ENCODE measurements around the gene TTLL3. TPM values are rescaled to one million over a fixed set of nuclear protein-coding genes. Genes with fewer than 3 reads are reported as not detected.
A peak's percentile ranks its signal among the peaks of the same experiment; 100 is the strongest.

Gene TTLL3
- total and polyA plus RNA-seq, 2 of the 4 experiments (the other 2 are of a cell fraction): 6.8 to 43.4 TPM

DNA sequence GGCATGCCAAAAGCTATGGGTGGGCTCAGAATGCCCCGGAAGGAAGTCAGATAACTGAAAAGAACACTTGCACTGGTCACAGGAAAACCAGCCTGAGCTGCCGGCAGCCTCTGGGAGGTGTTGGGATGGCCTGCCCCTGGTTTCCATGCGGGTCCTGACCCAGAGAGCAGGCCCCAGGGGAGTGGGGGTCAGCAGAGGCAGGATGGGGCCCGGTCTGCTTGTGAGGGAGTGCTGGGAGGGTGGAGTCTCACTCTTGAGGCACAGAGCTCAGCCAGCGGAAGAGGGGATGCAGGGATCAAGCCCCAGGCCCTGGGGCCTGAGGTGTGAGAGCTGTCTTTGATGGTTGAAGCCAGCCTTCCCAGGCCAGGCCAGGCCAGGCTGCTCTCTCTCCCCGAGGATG is 36.2 kb downstream of the TTLL3 start:
- Histone ChIP-seq H4K8ac (ENCODE audit: low read depth in 2 of 2, low read length in 2 of 2) (no peak overlapping the region), H3K27me3 (ENCODE audit: control insufficient read depth, insufficient read depth, low read length) (no peaks in the 10 kb centered on the region), H3K79me1 (ENCODE audit: low read depth in 1 of 2, low read length in 2 of 2) (peaks cover 9 to 24% of the 10 kb centered on the region in 2 experiments), H3K9me1 (ENCODE audit: insufficient read depth, low read length) (0 out of 2 replicates have a peak, but pooled peaks cover 2% of the 10 kb centered on the region), H3K18ac (ENCODE audit: low read depth, low read length) (no peak overlapping the region), H2AK5ac (ENCODE audit: low read depth, low read length) (no peak overlapping the region), H3K4me1 (ENCODE audit: control insufficient read depth, insufficient read depth, low read length) (no peaks in the 10 kb centered on the region), H3K4me2 (ENCODE audit: low read depth, low read length) (no peak overlapping the region), H4K5ac (ENCODE audit: low read depth, low read length) (no peak overlapping the region), H3K14ac (replicated peaks; ENCODE audit: low read depth, low read length) (no peak overlapping the region), H4K91ac (ENCODE audit: insufficient read depth, low read depth, low read length) (no peak overlapping the region), H3K9me3 (ENCODE audit: control insufficient read depth, insufficient read depth, low read length) (no peaks in the 10 kb centered on the region), H3K9ac (ENCODE audit: low read depth, low read length) (no peak overlapping the region), H3K27ac (ENCODE audit: insufficient read depth, low read length) (no peak overlapping the region), H2BK20ac (ENCODE audit: low read depth, low read length) (no peak overlapping the region), H2BK120ac (ENCODE audit: low read depth, low read length) (no peak overlapping the region), H3K36me3 (ENCODE audit: control insufficient read depth, insufficient read depth, low read length) (peaks cover 6% of the 10 kb centered on the region; the same call in 1 of the 2 replicates), H2BK15ac (ENCODE audit: low read depth, low read length) (no peak overlapping the region), H3K56ac (ENCODE audit: extremely low read depth, insufficient read depth, low read length) (no peak overlapping the region), H2BK5ac (ENCODE audit: low read depth, low read length, poor library complexity, severe bottlenecking) (no peak overlapping the region), H4K20me1 (ENCODE audit: insufficient read depth, low read length) (no peaks in the 10 kb centered on the region), H3K4me3 (ENCODE audit: insufficient read depth, low read depth, low read length) (no peak overlapping the region), H3K4ac (ENCODE audit: low read depth, low read length) (no peak overlapping the region), H2AFZ (replicated peaks; ENCODE audit: low read length, poor library complexity) (peak overlapping the region; percentile 11), H2AK9ac (replicated peaks; ENCODE audit: low read depth, low read length, poor library complexity) (peak overlapping the region; percentile 28), H3K23ac (ENCODE audit: low read depth, low read length) (no peak overlapping the region)
- ChIA-PET CTCF (no interaction called here), POLR2A (ENCODE audit: unreplicated experiment) (no interaction called here)
- intact Hi-C loops (cut with micrococcal nuclease): loop anchor here (10.0 kb wide), 1 partner anchor 439 kb away; no protein-coding TSS in a partner anchor
- in situ Hi-C loops (cut with MboI; ENCODE audit: low sequenced_read_pairs): no loop called here
- no TSS peak for BruUV-seq (replicated peaks)
- ATAC-seq (ENCODE audit: low read depth) (no peak), DNase-seq (no peak)
- dilution Hi-C loops (cut with HindIII; ENCODE audit: low sequenced_read_pairs, unreplicated experiment): no loop called here
- TF ChIP-seq POLR2A (IDR thresholded peaks at IDR 0.05; ENCODE audit: low read depth, low read length) (no peak), CEBPB (IDR thresholded peaks at IDR 0.05; ENCODE audit: low read depth, low read length) (no peak), CHD1 (IDR thresholded peaks at IDR 0.05; ENCODE audit: low read depth, low read length) (no peak), SMC3 (IDR thresholded peaks at IDR 0.05; ENCODE audit: low read depth, low read length) (no peak), RFX5 (IDR thresholded peaks at IDR 0.05; ENCODE audit: low read depth, low read length) (no peak), MXI1 (IDR thresholded peaks at IDR 0.05; ENCODE audit: borderline replicate concordance, low read depth, low read length) (no peak), MAFK (IDR thresholded peaks at IDR 0.05; ENCODE audit: low read depth, low read length) (no peak), RAD21 (IDR thresholded peaks at IDR 0.05; ENCODE audit: low read length) (no peak)
- TF ChIP-seq, protein P1, sequence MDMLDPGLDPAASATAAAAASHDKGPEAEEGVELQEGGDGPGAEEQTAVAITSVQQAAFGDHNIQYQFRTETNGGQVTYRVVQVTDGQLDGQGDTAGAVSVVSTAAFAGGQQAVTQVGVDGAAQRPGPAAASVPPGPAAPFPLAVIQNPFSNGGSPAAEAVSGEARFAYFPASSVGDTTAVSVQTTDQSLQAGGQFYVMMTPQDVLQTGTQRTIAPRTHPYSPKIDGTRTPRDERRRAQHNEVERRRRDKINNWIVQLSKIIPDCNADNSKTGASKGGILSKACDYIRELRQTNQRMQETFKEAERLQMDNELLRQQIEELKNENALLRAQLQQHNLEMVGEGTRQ (IDR thresholded peaks at IDR 0.05; ENCODE audit: low read depth, low read length): no peak
- TF ChIP-seq, protein P2, sequence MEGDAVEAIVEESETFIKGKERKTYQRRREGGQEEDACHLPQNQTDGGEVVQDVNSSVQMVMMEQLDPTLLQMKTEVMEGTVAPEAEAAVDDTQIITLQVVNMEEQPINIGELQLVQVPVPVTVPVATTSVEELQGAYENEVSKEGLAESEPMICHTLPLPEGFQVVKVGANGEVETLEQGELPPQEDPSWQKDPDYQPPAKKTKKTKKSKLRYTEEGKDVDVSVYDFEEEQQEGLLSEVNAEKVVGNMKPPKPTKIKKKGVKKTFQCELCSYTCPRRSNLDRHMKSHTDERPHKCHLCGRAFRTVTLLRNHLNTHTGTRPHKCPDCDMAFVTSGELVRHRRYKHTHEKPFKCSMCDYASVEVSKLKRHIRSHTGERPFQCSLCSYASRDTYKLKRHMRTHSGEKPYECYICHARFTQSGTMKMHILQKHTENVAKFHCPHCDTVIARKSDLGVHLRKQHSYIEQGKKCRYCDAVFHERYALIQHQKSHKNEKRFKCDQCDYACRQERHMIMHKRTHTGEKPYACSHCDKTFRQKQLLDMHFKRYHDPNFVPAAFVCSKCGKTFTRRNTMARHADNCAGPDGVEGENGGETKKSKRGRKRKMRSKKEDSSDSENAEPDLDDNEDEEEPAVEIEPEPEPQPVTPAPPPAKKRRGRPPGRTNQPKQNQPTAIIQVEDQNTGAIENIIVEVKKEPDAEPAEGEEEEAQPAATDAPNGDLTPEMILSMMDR (conservative IDR thresholded peaks at IDR 0.05; ENCODE audit: low read depth, low read length): no peak
- WGBS, 2 experiments (ENCODE audit: extremely low coverage in 2 of 2, insufficient read length in 1 of 2): 68% methylated on average over 2 of the region's 6 CpGs; no CpG with 5 or more reads in 1 of the 2 experiments
